ENCODE data around the gene NRN1. TPM values are rescaled to one million over a fixed set of nuclear protein-coding genes. Genes with fewer than 3 reads are reported as not detected.
"Not testable (repeated sequence)": the region's sequence is repeated elsewhere in the genome, so short reads cannot be mapped to it uniquely, and the experiment has no call there.

Gene NRN1
- total and polyA plus RNA-seq, 2 experiments from 2014 or later, result not detected

DNA sequence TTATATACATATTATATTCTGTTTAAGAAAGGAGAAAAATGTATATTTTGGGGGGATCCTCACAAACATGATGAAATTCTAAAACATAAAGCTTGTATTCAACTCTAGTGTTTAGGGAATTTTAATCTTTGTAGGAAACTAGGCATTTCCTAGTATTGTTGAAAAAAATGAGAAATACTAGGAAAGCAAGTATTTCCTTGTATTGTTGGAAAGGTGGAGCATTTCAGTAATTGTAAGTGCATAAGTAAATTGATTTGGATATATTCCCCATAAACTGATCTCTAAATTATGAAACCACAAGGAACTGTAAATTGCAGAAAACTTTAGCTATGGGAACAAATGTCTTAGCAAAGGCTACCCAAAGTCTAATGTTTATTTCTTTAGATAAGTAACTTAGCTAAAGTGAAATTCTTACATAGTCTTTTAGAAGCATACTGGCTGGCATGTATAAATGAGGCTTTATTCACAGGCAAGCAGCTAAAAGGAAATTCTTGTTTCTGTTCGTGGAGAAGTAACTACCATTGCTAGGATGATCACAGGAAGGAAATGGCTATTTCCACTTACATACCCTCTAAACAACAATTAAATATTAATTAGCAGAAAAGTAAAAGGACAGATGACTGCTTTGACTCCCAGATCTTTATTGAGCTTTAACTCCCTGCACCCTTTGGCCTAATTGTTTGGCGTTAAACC lies 19.9 kb upstream of the NRN1 start:
- DNase-seq (ENCODE audit: low spot score), result no peak
- TF ChIP-seq EZH2 (IDR thresholded peaks at IDR 0.05; ENCODE audit: borderline replicate concordance) (no peak), EZH2phosphoT487 (IDR thresholded peaks at IDR 0.05; ENCODE audit: low read depth, severe bottlenecking, unreplicated experiment) (no peak)
- TF ChIP-seq, protein P1, sequence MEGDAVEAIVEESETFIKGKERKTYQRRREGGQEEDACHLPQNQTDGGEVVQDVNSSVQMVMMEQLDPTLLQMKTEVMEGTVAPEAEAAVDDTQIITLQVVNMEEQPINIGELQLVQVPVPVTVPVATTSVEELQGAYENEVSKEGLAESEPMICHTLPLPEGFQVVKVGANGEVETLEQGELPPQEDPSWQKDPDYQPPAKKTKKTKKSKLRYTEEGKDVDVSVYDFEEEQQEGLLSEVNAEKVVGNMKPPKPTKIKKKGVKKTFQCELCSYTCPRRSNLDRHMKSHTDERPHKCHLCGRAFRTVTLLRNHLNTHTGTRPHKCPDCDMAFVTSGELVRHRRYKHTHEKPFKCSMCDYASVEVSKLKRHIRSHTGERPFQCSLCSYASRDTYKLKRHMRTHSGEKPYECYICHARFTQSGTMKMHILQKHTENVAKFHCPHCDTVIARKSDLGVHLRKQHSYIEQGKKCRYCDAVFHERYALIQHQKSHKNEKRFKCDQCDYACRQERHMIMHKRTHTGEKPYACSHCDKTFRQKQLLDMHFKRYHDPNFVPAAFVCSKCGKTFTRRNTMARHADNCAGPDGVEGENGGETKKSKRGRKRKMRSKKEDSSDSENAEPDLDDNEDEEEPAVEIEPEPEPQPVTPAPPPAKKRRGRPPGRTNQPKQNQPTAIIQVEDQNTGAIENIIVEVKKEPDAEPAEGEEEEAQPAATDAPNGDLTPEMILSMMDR (IDR thresholded peaks at IDR 0.05; ENCODE audit: poor library complexity), result no peak
- Histone ChIP-seq H3K27ac (no peak overlapping the region), H3K9me3 (ENCODE audit: low read depth) (no peaks in the 10 kb centered on the region), H2AFZ (no peak overlapping the region), H3K36me3 (replicated peaks; ENCODE audit: insufficient read depth, low read depth) (no peaks in the 10 kb centered on the region), H3K27me3 (peaks cover 5% of the 10 kb centered on the region), H3K4me3 (no peak overlapping the region), H3K79me2 (no peaks in the 10 kb centered on the region), H3K4me2 (no peak overlapping the region), H3K9me2 (replicated peaks; ENCODE audit: insufficient read depth) (no peaks in the 10 kb centered on the region), H4K20me1 (ENCODE audit: insufficient read depth, poor library complexity, severe bottlenecking) (no peaks in the 10 kb centered on the region), H3K4me1 (ENCODE audit: insufficient read depth) (no peaks in the 10 kb centered on the region)
- 82% methylated on average over 2 of the region's 2 CpGs for WGBS (ENCODE audit: low lambda C conversion rate, missing lambda C conversion rate)

DNA sequence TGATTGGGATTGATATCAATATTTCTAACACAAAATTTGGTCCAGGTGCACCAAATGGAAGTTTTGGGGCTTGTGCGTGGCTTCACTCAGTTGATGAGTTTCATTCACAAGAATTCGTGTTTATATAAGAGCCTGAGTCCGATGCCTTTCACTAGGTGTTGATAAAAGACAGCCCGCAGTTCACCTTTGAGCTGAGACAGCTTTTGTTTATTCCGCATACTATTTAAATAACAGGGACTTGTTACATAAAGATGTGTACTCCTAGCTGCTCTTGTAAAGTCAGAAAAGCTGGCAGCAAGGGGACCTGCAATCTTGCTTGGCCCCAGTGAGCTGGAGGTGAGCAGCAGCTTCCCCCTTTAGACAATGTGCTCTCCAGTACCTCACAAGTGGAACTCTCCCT lies 19.0 kb upstream of the NRN1 start:
- TF ChIP-seq, protein P1 (IDR thresholded peaks at IDR 0.05; ENCODE audit: poor library complexity), result no peak
- TF ChIP-seq EZH2 (IDR thresholded peaks at IDR 0.05; ENCODE audit: borderline replicate concordance), result no peak
- no peak for TF ChIP-seq EZH2phosphoT487 (IDR thresholded peaks at IDR 0.05; ENCODE audit: low read depth, severe bottlenecking, unreplicated experiment)
- Histone ChIP-seq H2AFZ (no peak overlapping the region), H3K4me1 (ENCODE audit: insufficient read depth) (no peaks in the 10 kb centered on the region), H3K4me2 (no peak overlapping the region), H3K36me3 (replicated peaks; ENCODE audit: insufficient read depth, low read depth) (no peaks in the 10 kb centered on the region), H4K20me1 (ENCODE audit: insufficient read depth, poor library complexity, severe bottlenecking) (no peaks in the 10 kb centered on the region), H3K79me2 (no peaks in the 10 kb centered on the region), H3K4me3 (no peak overlapping the region), H3K9me3 (ENCODE audit: low read depth) (no peaks in the 10 kb centered on the region), H3K27ac (no peak overlapping the region), H3K27me3 (peaks cover 6% of the 10 kb centered on the region), H3K9me2 (replicated peaks; ENCODE audit: insufficient read depth) (no peaks in the 10 kb centered on the region)
- no peak for DNase-seq (ENCODE audit: low spot score)
- WGBS (ENCODE audit: low lambda C conversion rate, missing lambda C conversion rate), result 42% methylated on average over 5 of the region's 5 CpGs

DNA sequence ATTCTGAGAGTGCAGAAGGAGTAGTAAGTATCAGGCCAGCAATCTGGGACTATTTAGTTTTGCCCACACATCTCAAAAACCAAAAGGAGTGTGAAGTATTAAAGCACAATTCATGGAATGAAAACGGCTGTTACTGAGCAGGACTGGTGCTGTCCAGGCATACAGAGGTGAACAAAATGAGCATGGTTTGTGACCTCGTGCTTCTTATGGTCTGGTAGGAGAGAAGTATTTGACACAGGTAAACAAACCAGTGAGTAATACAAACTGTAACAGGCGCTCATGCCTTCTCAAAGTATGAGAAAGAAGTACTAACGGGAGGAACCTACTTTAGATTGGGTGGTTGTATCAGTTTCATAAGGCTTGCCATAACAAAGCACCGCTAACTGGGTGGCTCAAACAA lies 17.5 kb upstream of the NRN1 start:
- Histone ChIP-seq H3K27me3 (peaks cover 9% of the 10 kb centered on the region), H3K79me2 (no peaks in the 10 kb centered on the region), H3K9me2 (replicated peaks; ENCODE audit: insufficient read depth) (no peaks in the 10 kb centered on the region), H4K20me1 (ENCODE audit: insufficient read depth, poor library complexity, severe bottlenecking) (no peaks in the 10 kb centered on the region), H3K4me3 (no peak overlapping the region), H3K4me1 (ENCODE audit: insufficient read depth) (no peaks in the 10 kb centered on the region), H3K36me3 (replicated peaks; ENCODE audit: insufficient read depth, low read depth) (no peaks in the 10 kb centered on the region), H3K4me2 (no peak overlapping the region), H2AFZ (no peak overlapping the region), H3K9me3 (ENCODE audit: low read depth) (no peaks in the 10 kb centered on the region), H3K27ac (no peak overlapping the region)
- DNase-seq (ENCODE audit: low spot score), result no peak
- WGBS (ENCODE audit: low lambda C conversion rate, missing lambda C conversion rate), result 59% methylated on average over 5 of the region's 5 CpGs
- TF ChIP-seq EZH2phosphoT487 (IDR thresholded peaks at IDR 0.05; ENCODE audit: low read depth, severe bottlenecking, unreplicated experiment) (no peak), EZH2 (IDR thresholded peaks at IDR 0.05; ENCODE audit: borderline replicate concordance) (no peak)
- TF ChIP-seq, protein P1 (IDR thresholded peaks at IDR 0.05; ENCODE audit: poor library complexity), result no peak

DNA sequence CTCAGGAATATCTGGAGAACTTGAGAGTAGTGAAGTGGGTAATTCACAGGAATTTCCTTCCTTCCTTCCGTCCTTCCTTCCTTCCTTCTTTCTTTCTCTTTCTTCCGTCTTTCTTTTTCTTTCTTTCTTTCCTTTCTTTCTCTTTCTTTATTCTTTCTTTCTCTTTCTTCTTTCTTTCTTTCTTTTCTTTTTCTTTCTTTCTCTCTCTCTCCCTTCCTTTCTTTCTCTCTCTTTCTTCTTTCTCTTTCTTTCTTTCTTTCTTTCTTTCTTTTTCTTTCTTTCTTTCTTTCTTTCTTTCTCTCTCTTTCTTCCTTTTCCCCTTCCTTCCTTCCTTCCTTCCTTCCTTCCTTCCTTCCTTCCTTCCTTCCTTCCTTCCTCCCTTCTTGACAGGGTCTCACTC lies 16.1 kb upstream of the NRN1 start:
- H3K4me1 ChIP-seq (ENCODE audit: insufficient read depth); H3K9me3 ChIP-seq (ENCODE audit: low read depth); H3K9me2 ChIP-seq (replicated peaks; ENCODE audit: insufficient read depth); DNase-seq (ENCODE audit: low spot score); H3K27ac ChIP-seq; H4K20me1 ChIP-seq (ENCODE audit: insufficient read depth, poor library complexity, severe bottlenecking); H3K36me3 ChIP-seq (replicated peaks; ENCODE audit: insufficient read depth, low read depth); H2AFZ ChIP-seq; H3K4me2 ChIP-seq; H3K79me2 ChIP-seq; H3K4me3 ChIP-seq: not testable (repeated sequence)
- WGBS (ENCODE audit: low lambda C conversion rate, missing lambda C conversion rate), result 100% methylated on average over 1 of the region's 2 CpGs
- peaks cover 13% of the 10 kb centered on the region for H3K27me3 ChIP-seq

Measured in hepatocyte (in vitro differentiated cells).